Measurements from ENCODE around the gene DCTN3.

The DCTN3 gene

DNA sequence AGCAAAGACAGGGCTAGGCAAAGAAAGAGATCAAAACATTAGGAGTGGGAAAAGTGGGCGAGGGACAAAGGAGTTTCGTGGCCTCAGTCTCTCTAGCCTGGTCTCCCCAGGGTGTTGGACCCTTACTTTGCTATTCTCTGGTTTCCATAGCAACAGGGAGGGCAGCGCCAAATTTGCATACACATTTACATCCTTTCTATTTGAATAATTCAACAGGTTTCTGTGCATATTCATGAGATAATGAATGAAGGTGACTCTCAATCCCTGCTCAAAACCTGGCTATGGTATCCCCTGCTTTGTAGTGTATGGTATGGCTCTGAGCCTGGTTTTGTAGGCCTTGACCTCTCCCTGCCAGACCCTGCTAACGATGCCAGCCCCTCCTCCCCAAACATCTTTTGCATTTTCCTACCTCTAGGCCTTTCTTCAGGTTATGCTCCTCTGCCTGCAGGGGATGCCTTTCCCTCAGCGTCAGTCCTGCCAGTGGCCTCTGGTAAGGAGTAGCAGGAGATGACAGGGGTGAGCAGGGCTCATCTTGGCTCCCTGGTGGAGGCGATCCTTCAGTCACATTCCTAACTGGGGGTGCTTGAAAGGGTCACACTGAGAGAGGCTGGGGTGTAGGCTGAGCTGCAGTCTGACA is 18.2 kb downstream of the DCTN3 start:
- DNase-seq, result no peak
- CTCF ChIA-PET, result interaction anchor here (0.9 to 17.0 kb wide), 13 partner anchors 7 to 270 kb away, joined by 3 to 293 read pairs (median 6); partner anchors contain the start of genes ARID3C, RPP25L and SIGMAR1
- WGBS (ENCODE audit: insufficient coverage), result 100% methylated on average over 4 of the region's 6 CpGs
- H3K36me3 ChIP-seq (ENCODE audit: control insufficient read depth in 4 of 4, insufficient read depth in 4 of 4, low read length in 3 of 4), result no peaks in the 10 kb centered on the region
- H3K9me3 ChIP-seq (ENCODE audit: control extremely low read depth in 1 of 5, control insufficient read depth in 4 of 5, insufficient read depth in 2 of 5, low read depth in 1 of 5, low read length in 4 of 5), result no peaks in the 10 kb centered on the region
- POLR2A ChIA-PET, result interaction anchor here (0.7 kb wide), 1 partner anchor 198 kb away, joined by 3 read pairs; no protein-coding TSS in a partner anchor
- no peaks in the 10 kb centered on the region for H3K4me1 ChIP-seq (ENCODE audit: control extremely low read depth in 1 of 4, control insufficient read depth in 4 of 4, insufficient read depth in 4 of 4, low read length in 3 of 4)
- H3K4me3 ChIP-seq (ENCODE audit: control insufficient read depth in 1 of 7, extremely low read depth in 1 of 7, insufficient read depth in 4 of 7, low read depth in 2 of 7, low read length in 6 of 7), result no peak overlapping the region
- no peak overlapping the region for H3K27ac ChIP-seq (ENCODE audit: insufficient read depth in 1 of 2, low read depth in 1 of 2, low read length in 2 of 2, poor library complexity in 1 of 2, severe bottlenecking in 2 of 2)
- peaks cover 0 to 15% (median 10%) of the 10 kb centered on the region in 5 experiments for H3K27me3 ChIP-seq (replicated peaks in 2 of 5; ENCODE audit: control insufficient read depth in 4 of 5, insufficient read depth in 5 of 5, low read length in 4 of 5)

- no peaks in the 10 kb centered on the region for H3K4me1 ChIP-seq (ENCODE audit: control extremely low read depth in 1 of 4, control insufficient read depth in 4 of 4, insufficient read depth in 4 of 4, low read length in 3 of 4)
- DNase-seq, result no peak
- no peak overlapping the region for H3K4me3 ChIP-seq (ENCODE audit: control insufficient read depth in 1 of 7, extremely low read depth in 1 of 7, insufficient read depth in 4 of 7, low read depth in 2 of 7, low read length in 6 of 7)
- peaks cover 0 to 23% (median 12%) of the 10 kb centered on the region in 5 experiments for H3K27me3 ChIP-seq (replicated peaks in 2 of 5; ENCODE audit: control insufficient read depth in 4 of 5, insufficient read depth in 5 of 5, low read length in 4 of 5)
- POLR2A ChIA-PET, result no interaction called here
- CTCF ChIA-PET, result interaction anchor here (0.6 to 1.9 kb wide), 9 partner anchors 8 to 315 kb away, joined by 3 to 7 read pairs (median 3); no protein-coding TSS in a partner anchor
- H3K36me3 ChIP-seq (ENCODE audit: control insufficient read depth in 4 of 4, insufficient read depth in 4 of 4, low read length in 3 of 4), result no peaks in the 10 kb centered on the region
- 13% methylated on average over 1 of the region's 1 CpG for whole genome bisulfite sequencing (ENCODE audit: insufficient coverage)
- H3K27ac ChIP-seq (ENCODE audit: insufficient read depth in 1 of 2, low read depth in 1 of 2, low read length in 2 of 2, poor library complexity in 1 of 2, severe bottlenecking in 2 of 2), result no peak overlapping the region
- no peaks in the 10 kb centered on the region for H3K9me3 ChIP-seq (ENCODE audit: control extremely low read depth in 1 of 5, control insufficient read depth in 4 of 5, insufficient read depth in 2 of 5, low read depth in 1 of 5, low read length in 4 of 5)
These were observed 19.4 kb downstream of the DCTN3 start for GRCh38 chr9:34600908-34601307.

DNA sequence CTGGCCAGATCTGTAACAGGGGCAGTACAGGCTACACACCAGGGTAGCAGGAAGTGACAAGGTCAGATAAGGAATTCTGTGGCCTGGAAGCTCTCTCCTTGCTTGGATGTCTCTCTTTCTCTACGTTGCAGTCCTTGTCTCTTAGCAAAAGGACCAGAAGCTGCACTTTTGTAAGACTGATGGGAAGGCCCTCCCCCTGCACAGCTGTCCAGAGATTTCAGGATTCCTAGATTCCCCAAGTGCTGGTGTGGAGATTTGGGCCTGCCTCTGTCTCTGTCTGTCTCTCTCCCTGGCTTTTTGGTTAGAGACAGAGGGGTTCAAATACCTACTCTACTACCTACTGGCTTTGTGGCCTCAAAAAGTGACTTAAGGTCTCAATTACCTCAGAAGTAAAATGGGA is 20.7 kb downstream of the DCTN3 start:
- DNase-seq, result no peak
- ChIA-PET CTCF (interaction anchor here (0.6 to 1.9 kb wide), 7 partner anchors 8 to 196 kb away, joined by 3 to 7 read pairs (median 3); partner anchors contain the start of gene SIGMAR1), POLR2A (no interaction called here)
- Histone ChIP-seq H3K27ac (ENCODE audit: insufficient read depth in 1 of 2, low read depth in 1 of 2, low read length in 2 of 2, poor library complexity in 1 of 2, severe bottlenecking in 2 of 2) (no peak overlapping the region), H3K4me1 (ENCODE audit: control extremely low read depth in 1 of 4, control insufficient read depth in 4 of 4, insufficient read depth in 4 of 4, low read length in 3 of 4) (no peaks in the 10 kb centered on the region), H3K36me3 (ENCODE audit: control insufficient read depth in 4 of 4, insufficient read depth in 4 of 4, low read length in 3 of 4) (no peaks in the 10 kb centered on the region), H3K9me3 (ENCODE audit: control extremely low read depth in 1 of 5, control insufficient read depth in 4 of 5, insufficient read depth in 2 of 5, low read depth in 1 of 5, low read length in 4 of 5) (no peaks in the 10 kb centered on the region), H3K27me3 (replicated peaks in 2 of 5; ENCODE audit: control insufficient read depth in 4 of 5, insufficient read depth in 5 of 5, low read length in 4 of 5) (peaks cover 0 to 21% (median 9%) of the 10 kb centered on the region in 5 experiments), H3K4me3 (ENCODE audit: control insufficient read depth in 1 of 7, extremely low read depth in 1 of 7, insufficient read depth in 4 of 7, low read depth in 2 of 7, low read length in 6 of 7) (no peak overlapping the region)
- WGBS (ENCODE audit: insufficient coverage), result 67% methylated on average over 1 of the region's 1 CpG

- no peaks in the 10 kb centered on the region for H3K36me3 ChIP-seq (ENCODE audit: control insufficient read depth in 4 of 4, insufficient read depth in 4 of 4, low read length in 3 of 4)
- WGBS (ENCODE audit: insufficient coverage), result no CpG with 5 or more reads among the region's 9 CpGs
- CTCF ChIA-PET, result interaction anchor here (1.5 to 5.6 kb wide), 4 partner anchors 11 to 45 kb away, joined by 3 to 57 read pairs (median 28); no protein-coding TSS in a partner anchor
- POLR2A ChIA-PET, result no interaction called here
- no peak overlapping the region for H3K4me3 ChIP-seq (ENCODE audit: control insufficient read depth in 1 of 7, extremely low read depth in 1 of 7, insufficient read depth in 4 of 7, low read depth in 2 of 7, low read length in 6 of 7)
- no peaks in the 10 kb centered on the region for H3K9me3 ChIP-seq (ENCODE audit: control extremely low read depth in 1 of 5, control insufficient read depth in 4 of 5, insufficient read depth in 2 of 5, low read depth in 1 of 5, low read length in 4 of 5)
- peaks cover 0 to 40% (median 38%) of the 10 kb centered on the region in 4 experiments for H3K4me1 ChIP-seq (ENCODE audit: control extremely low read depth in 1 of 4, control insufficient read depth in 4 of 4, insufficient read depth in 4 of 4, low read length in 3 of 4)
- peaks cover 0 to 74% (median 34%) of the 10 kb centered on the region in 5 experiments for H3K27me3 ChIP-seq (replicated peaks in 2 of 5; ENCODE audit: control insufficient read depth in 4 of 5, insufficient read depth in 5 of 5, low read length in 4 of 5)
- DNase-seq, result no peak
- H3K27ac ChIP-seq (ENCODE audit: insufficient read depth in 1 of 2, low read depth in 1 of 2, low read length in 2 of 2, poor library complexity in 1 of 2, severe bottlenecking in 2 of 2), result no peak overlapping the region
These were observed 26.1 kb downstream of the DCTN3 start for GRCh38 chr9:34594177-34594576.

DNA sequence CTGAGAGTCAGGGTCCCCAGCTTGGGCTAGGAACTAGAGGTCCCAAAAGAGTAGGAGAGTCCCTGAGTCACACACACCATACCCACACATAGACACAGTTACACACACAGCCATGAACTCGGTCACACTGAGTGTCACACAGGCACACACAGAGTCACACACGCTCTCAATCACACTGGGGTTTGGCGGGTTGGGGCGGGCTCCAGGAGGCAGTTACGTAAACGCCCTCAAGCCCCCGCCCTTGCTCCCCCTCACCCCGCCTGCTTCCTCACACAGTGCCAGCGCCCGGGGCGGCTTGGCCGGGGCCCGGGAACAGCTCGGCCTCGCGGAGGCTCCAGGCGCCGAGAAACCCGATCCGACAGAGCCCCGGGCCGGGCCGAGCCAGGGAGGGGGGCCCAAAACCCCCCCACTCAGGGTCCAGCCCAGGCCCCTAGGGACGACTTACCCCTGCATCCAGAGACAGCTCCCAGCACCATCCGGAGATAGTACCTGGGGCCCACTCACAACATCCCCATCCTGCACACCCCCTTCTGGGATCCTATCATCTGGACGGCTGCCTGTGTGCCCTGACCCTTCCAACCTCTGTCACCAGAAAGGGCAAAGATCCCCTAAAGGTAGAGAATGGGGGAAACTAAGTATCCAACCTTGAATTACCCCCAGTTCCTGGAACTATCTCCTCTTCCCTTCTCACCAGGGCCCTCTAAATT is 27.2 kb downstream of the DCTN3 start:
- peaks cover 0 to 47% (median 43%) of the 10 kb centered on the region in 4 experiments for H3K4me1 ChIP-seq (ENCODE audit: control extremely low read depth in 1 of 4, control insufficient read depth in 4 of 4, insufficient read depth in 4 of 4, low read length in 3 of 4)

DNA sequence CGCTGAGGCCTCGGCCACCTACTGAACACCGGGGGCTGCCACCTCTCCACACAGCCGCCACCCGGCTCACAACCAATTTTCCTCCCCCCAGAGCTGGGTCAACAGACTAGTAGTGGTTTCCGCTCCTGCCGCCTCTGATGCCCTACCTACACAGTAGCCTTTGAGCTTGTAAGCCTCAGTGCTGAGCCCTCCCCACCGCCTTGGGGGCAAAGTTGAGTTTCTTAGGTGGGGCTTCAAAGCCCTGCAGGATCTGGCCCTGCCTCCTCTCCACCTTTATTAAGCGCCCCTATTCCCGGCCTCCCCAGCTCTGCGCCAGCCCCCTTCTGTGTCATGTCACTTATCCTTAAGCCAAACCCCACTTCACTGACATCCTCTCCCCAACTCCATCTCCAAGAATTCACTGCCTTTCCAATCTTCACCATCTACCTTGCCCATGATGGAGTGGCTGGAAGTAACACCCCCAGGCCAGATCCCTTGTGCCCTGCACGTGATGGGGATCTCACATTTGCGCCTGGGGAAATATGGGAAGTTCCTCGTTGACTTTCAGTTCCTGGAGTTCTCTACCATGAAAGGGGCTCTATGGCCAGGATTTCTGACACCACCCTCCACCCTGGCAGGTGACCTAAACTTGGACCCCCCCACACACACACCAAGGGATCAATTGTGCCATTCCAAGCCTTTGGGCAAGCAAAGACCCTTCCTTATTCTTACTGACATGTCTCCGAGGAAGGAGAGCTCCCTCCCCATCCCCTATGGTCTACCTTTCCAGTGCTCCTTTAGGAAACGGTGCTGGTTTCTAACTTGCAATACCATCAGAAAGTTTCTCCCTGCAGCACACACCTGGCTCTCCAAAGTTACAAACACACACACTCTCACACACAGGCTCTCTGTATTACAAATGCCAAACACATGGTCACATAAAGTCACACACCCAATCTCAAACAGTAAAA is 28.1 kb downstream of the DCTN3 start:
- CTCF ChIA-PET, result interaction anchor here (0.5 to 5.6 kb wide), 30 partner anchors 8 to 192 kb away, joined by 3 to 57 read pairs (median 4); no protein-coding TSS in a partner anchor
- DNase-seq, result peak in 1 of 3 donors; percentile 39
- Histone ChIP-seq H3K9me3 (ENCODE audit: control extremely low read depth in 1 of 5, control insufficient read depth in 4 of 5, insufficient read depth in 2 of 5, low read depth in 1 of 5, low read length in 4 of 5) (no peaks in the 10 kb centered on the region), H3K36me3 (ENCODE audit: control insufficient read depth in 4 of 4, insufficient read depth in 4 of 4, low read length in 3 of 4) (no peaks in the 10 kb centered on the region), H3K4me1 (ENCODE audit: control extremely low read depth in 1 of 4, control insufficient read depth in 4 of 4, insufficient read depth in 4 of 4, low read length in 3 of 4) (peaks cover 0 to 47% (median 43%) of the 10 kb centered on the region in 4 experiments), H3K27ac (ENCODE audit: insufficient read depth in 1 of 2, low read depth in 1 of 2, low read length in 2 of 2, poor library complexity in 1 of 2, severe bottlenecking in 2 of 2) (no peak overlapping the region), H3K4me3 (ENCODE audit: control insufficient read depth in 1 of 7, extremely low read depth in 1 of 7, insufficient read depth in 4 of 7, low read depth in 2 of 7, low read length in 6 of 7) (peak overlapping the region in 3 of 7 experiments; percentile 62 to 74 (median 70)), H3K27me3 (replicated peaks in 2 of 5; ENCODE audit: control insufficient read depth in 4 of 5, insufficient read depth in 5 of 5, low read length in 4 of 5) (peaks cover 7 to 90% (median 47%) of the 10 kb centered on the region in 5 experiments)
- WGBS (ENCODE audit: insufficient coverage), result 8% methylated on average over 14 of the region's 16 CpGs
- POLR2A ChIA-PET, result no interaction called here

More for the DNA sequence above, 27.2 kb downstream of the DCTN3 start:
- Histone ChIP-seq H3K9me3 (ENCODE audit: control extremely low read depth in 1 of 5, control insufficient read depth in 4 of 5, insufficient read depth in 2 of 5, low read depth in 1 of 5, low read length in 4 of 5) (no peaks in the 10 kb centered on the region), H3K36me3 (ENCODE audit: control insufficient read depth in 4 of 4, insufficient read depth in 4 of 4, low read length in 3 of 4) (no peaks in the 10 kb centered on the region), H3K27me3 (replicated peaks in 2 of 5; ENCODE audit: control insufficient read depth in 4 of 5, insufficient read depth in 5 of 5, low read length in 4 of 5) (peaks cover under 1 to 86% (median 41%) of the 10 kb centered on the region in 5 experiments), H3K27ac (ENCODE audit: insufficient read depth in 1 of 2, low read depth in 1 of 2, low read length in 2 of 2, poor library complexity in 1 of 2, severe bottlenecking in 2 of 2) (no peak overlapping the region), H3K4me3 (ENCODE audit: control insufficient read depth in 1 of 7, extremely low read depth in 1 of 7, insufficient read depth in 4 of 7, low read depth in 2 of 7, low read length in 6 of 7) (peak overlapping the region in 1 of 7 experiments; percentile 23)
- POLR2A ChIA-PET, result no interaction called here
- CTCF ChIA-PET, result interaction anchor here (0.5 to 5.6 kb wide), 13 partner anchors 11 to 152 kb away, joined by 3 to 57 read pairs (median 6); no protein-coding TSS in a partner anchor
- under 1% methylated on average over 17 of the region's 26 CpGs for WGBS (ENCODE audit: insufficient coverage)
- DNase-seq, result peak in 2 of 3 donors; percentile 69 to 71
